Kidney (tissue), 14 donors: ENCODE data around the gene FIGLA. TPM values are rescaled to one million over a fixed set of nuclear protein-coding genes. Genes with fewer than 3 reads are reported as not detected.
A peak's percentile ranks its signal among the peaks of the same experiment; 100 is the strongest.

Experiments used
- DNase-seq, 5 donors: peaks; one replicate each; pipeline ENCODE4 v3.0.0-alpha.2; 2013 to 2020
- FAIRE-seq: peaks from 2 replicates; lab custom pipeline; 2012; peaks lifted over from hg19 to GRCh38; lab: Jason Lieb, UNC
- H3K27ac ChIP-seq, 2 donors: one replicate each; pipeline ENCODE4 v1.7.0; 2013; ENCODE audit warnings: low read depth in 2 of 2, low read length in 2 of 2, inconsistent platforms in 1 of 2
- H3K27me3 ChIP-seq: one replicate; pipeline ENCODE4 v1.7.1; 2013; ENCODE audit warnings: low read length, inconsistent platforms; ENCODE audit not compliant: control insufficient read depth, insufficient read depth
- H3K36me3 ChIP-seq, 3 donors: one replicate each; pipeline versions ENCODE4 v1.7.0 to v1.7.1; 2013; ENCODE audit warnings: low read length in 3 of 3, control low read depth in 1 of 3, inconsistent platforms in 1 of 3; ENCODE audit not compliant: insufficient read depth in 3 of 3, control insufficient read depth in 2 of 3
- H3K4me1 ChIP-seq, 3 donors: one replicate each; pipeline versions ENCODE4 v1.7.0 to v1.7.1; 2013; ENCODE audit warnings: low read length in 3 of 3, inconsistent platforms in 1 of 3, low read depth in 1 of 3; ENCODE audit not compliant: control insufficient read depth in 2 of 3, insufficient read depth in 2 of 3
- H3K4me3 ChIP-seq, 3 donors: one replicate each; pipeline versions ENCODE4 v1.7.0 to v1.8.1; 2013; ENCODE audit warnings: low read length in 3 of 3, control low read depth in 1 of 3, inconsistent platforms in 1 of 3
- H3K9ac ChIP-seq, 3 donors: one replicate each; pipeline versions ENCODE4 v1.7.0 to v1.7.1; 2013; ENCODE audit warnings: low read length in 3 of 3, control low read depth in 1 of 3, inconsistent platforms in 1 of 3
- H3K9me3 ChIP-seq, 3 donors: one replicate each; pipeline versions ENCODE4 v1.7.0 to v1.7.1; 2013; ENCODE audit warnings: low read length in 3 of 3, control low read depth in 1 of 3, inconsistent platforms in 1 of 3; ENCODE audit not compliant: control insufficient read depth in 2 of 3, insufficient read depth in 1 of 3
- intact Hi-C: fragments of 100-400 bp; cut with DNase I; formaldehyde crosslinking; loops from one replicate; pipeline ENCODE4 v1.11.1; 2022
- polyA plus RNA-seq: library from polyadenylated mRNA; stranded (reverse); fragments of 350-450 nt; fragmentation: Illumina TruSeq; extraction: RNeasy Lipid Tissue Mini Kit (QIAGEN cat#74804); gene quantifications from one replicate; pipeline ENCODE4 v1.2.3, GENCODE V29; 2014; ENCODE audit warnings: low read depth, low replicate concordance; ENCODE audit not compliant: insufficient read depth
- total RNA-seq: library from RNA; stranded (reverse); fragmentation: NEBNext Ultra II Directional; extraction: Animal tissue kit (Norgen Biotek cat#: 25700); gene quantifications from one replicate; pipeline ENCODE4 v1.2.1, GENCODE V29; 2021
- TF ChIP-seq, protein P1 (sequence below): IDR thresholded peaks from 3 replicates; pipeline ENCODE4 v1.5.1; 2012; ENCODE audit warnings: mild to moderate bottlenecking, moderate library complexity, borderline replicate concordance; ENCODE audit not compliant: insufficient read depth; ENCODE audit errors: extremely low read depth
- donor health status: control.
- donor health status: control.
- donor health status: control.
- donor health status: control.
- donor health status: control.
- donor health status: DM: yes; HTN: yes; CAD: no.
- donor health status: Normal renal cell carcinoma (clear cell type).

Gene FIGLA
- total and polyA plus RNA-seq, 2 donors from 2014 or later = not detected

DNA sequence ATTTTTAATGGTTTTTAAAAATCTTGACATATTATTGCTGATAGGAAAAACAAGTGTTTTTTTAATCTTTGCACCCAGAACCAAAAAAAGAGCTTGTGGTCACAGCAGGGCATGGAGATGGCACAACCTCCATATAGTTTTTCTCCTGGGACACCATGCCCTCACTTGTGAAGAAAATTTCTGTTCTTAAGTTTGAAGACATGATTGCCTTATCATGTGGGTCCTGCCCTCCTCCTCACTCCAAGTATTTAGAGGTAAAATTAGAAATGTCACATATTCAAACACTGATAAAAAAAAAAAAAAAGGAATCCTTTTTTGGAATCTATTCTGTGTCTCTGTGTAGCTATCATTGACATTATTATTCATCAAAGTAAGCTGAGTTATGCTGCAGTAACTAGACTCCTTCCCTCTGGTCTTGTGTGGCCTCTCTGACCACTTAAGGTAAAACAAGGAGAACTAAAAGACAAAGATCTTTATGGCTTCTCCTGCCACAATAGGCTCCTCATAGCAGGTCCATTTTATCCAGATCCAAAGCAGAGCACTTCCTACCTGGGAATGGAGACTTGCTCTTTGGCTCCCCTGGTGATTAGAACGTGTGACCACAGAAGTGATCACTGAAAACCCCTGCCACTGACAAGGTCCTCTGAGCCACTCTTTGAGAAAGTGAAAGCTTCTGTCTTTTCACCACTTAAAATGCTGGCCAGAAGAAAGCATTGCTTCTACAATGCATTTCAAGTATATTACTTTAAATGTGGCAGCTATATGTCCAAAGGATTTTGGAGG lies 42.2 kb downstream of the FIGLA start:
- no peaks in the 10 kb centered on the region for H3K36me3 ChIP-seq
- H3K27ac ChIP-seq = no peak overlapping the region
- no peak overlapping the region for H3K9ac ChIP-seq
- no peaks in the 10 kb centered on the region for H3K4me1 ChIP-seq
- FAIRE-seq (no peak), DNase-seq (no peak)
- H3K9me3 ChIP-seq = no peaks in the 10 kb centered on the region
- TF ChIP-seq, protein P1, sequence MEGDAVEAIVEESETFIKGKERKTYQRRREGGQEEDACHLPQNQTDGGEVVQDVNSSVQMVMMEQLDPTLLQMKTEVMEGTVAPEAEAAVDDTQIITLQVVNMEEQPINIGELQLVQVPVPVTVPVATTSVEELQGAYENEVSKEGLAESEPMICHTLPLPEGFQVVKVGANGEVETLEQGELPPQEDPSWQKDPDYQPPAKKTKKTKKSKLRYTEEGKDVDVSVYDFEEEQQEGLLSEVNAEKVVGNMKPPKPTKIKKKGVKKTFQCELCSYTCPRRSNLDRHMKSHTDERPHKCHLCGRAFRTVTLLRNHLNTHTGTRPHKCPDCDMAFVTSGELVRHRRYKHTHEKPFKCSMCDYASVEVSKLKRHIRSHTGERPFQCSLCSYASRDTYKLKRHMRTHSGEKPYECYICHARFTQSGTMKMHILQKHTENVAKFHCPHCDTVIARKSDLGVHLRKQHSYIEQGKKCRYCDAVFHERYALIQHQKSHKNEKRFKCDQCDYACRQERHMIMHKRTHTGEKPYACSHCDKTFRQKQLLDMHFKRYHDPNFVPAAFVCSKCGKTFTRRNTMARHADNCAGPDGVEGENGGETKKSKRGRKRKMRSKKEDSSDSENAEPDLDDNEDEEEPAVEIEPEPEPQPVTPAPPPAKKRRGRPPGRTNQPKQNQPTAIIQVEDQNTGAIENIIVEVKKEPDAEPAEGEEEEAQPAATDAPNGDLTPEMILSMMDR = no peak
- intact Hi-C loops = no loop called here
- no peak overlapping the region for H3K4me3 ChIP-seq
- no peaks in the 10 kb centered on the region for H3K27me3 ChIP-seq

DNA sequence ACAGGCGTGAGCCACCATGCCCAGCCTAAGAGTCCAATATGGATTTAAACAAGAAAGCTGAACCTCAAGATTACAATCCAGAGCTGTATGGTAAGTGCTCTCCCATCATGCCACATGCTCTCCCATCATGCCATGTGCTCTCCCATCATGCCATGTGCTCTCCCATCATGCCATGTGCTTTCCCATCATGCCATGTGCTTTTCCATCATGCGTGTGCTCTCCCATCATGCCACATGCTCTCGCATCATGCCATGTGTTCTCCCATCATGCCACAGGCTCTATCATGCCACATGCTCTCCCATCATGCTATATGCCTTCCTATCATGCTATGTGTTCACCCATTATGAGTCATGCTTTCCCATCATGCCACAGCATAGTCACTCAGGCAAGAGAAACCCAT lies 43.2 kb downstream of the FIGLA start:
- H3K27me3 ChIP-seq = no peaks in the 10 kb centered on the region
- FAIRE-seq = no peak
- no peaks in the 10 kb centered on the region for H3K36me3 ChIP-seq
- H3K4me1 ChIP-seq = no peaks in the 10 kb centered on the region
- H3K27ac ChIP-seq = no peak overlapping the region
- H3K9me3 ChIP-seq = no peaks in the 10 kb centered on the region
- DNase-seq = no peak
- no peak overlapping the region for H3K9ac ChIP-seq
- intact Hi-C loops = no loop called here
- H3K4me3 ChIP-seq = no peak overlapping the region
- TF ChIP-seq, protein P1 = no peak

DNA sequence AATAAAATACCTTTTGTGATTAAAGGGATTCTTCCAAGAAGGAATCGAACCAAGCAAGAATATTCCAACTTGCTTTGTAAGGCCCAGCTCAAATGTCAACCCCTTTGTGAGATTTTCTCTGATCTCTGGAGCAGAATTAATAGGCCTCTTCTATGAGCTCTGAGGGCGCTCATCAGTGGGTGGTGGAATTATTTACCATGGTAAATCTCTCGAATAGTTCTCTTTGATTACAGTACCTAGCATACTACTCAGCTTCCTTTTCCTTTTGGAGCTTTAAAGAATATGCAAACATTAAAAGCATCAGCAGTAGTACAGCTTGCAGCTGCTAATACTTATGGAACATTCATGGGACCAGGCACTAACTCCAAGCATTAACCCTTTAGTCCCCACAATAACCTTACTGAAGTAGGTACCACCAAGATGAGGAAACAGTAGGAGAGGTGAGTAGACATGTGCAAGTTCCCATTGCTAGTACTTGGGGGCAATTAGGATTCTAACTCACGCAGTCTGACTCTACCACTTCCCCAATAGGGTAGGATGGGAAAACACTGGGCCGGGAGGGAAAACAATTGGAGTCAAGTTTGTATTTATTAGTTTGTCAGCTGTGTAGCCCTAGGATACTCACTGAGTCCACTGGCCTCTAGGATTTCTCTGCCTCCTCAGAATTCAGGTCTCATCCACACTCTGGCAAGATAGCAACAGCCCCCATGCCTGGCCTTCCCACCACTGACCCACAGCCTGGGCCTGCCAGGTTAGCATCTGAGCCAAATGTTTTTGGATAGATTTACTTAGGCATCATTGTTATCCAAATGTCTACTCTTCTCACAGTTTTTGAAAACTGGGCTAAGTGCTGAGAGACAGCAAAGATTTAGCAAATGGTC lies 44.1 kb downstream of the FIGLA start:
- intact Hi-C loops = no loop called here
- TF ChIP-seq, protein P1 = no peak
- FAIRE-seq = no peak
- Histone ChIP-seq H3K27ac (no peak overlapping the region), H3K4me3 (no peak overlapping the region), H3K9me3 (no peaks in the 10 kb centered on the region), H3K27me3 (no peaks in the 10 kb centered on the region), H3K4me1 (no peaks in the 10 kb centered on the region), H3K36me3 (no peaks in the 10 kb centered on the region), H3K9ac (no peak overlapping the region)
- peak in 3 of 5 donors; percentile 22 to 61 (median 54) for DNase-seq
